ENCODE results near the gene USP21.
A peak's percentile ranks its signal among the peaks of the same experiment; 100 is the strongest.

USP21 gene

GRCh38 chr1:161165742-161166668, 6.7 kb downstream of the USP21 start, which contains the start of gene PPOX:
PPOX (plus strand) TSS chr1:161166426; CDS start chr1:161166848, 422 bp downstream.
- H3K9me3 ChIP-seq (ENCODE audit: insufficient read depth, low read length, severe bottlenecking): no peaks in the 10 kb centered on the region
- ATAC-seq (ENCODE audit: insufficient read depth, low read depth): peak; percentile 96
- peak within 1 kb of the TSS; percentile 79 to 92 for H3K4me3 ChIP-seq (ENCODE audit: low read depth in 1 of 2, low read length in 2 of 2)
- H3K4me2 ChIP-seq (ENCODE audit: insufficient read depth, low read length): peak within 1 kb of the TSS; percentile 100
- H3K79me2 ChIP-seq (ENCODE audit: insufficient read depth, low read length): peaks cover 11% of the 10 kb centered on the region
- no peak for TF ChIP-seq EZH2 (IDR thresholded peaks at IDR 0.05; ENCODE audit: borderline replicate concordance, low read depth, low read length, severe bottlenecking)
- peak; percentile 66 for TF ChIP-seq CTCF (IDR thresholded peaks at IDR 0.05; ENCODE audit: borderline replicate concordance, extremely low read depth, low read length, poor library complexity, severe bottlenecking)
- no peaks in the 10 kb centered on the region for H4K20me1 ChIP-seq (ENCODE audit: insufficient read depth, low read length)
- peak; percentile 96 for DNase-seq
- peak within 1 kb of the TSS; percentile 90 for H3K9ac ChIP-seq (ENCODE audit: low read depth, low read length)
- H2AFZ ChIP-seq (ENCODE audit: low read depth, low read length): peak within 1 kb of the TSS; percentile 96
- H3K27ac ChIP-seq (ENCODE audit: low read length): peak within 1 kb of the TSS; percentile 67
- H3K4me1 ChIP-seq (ENCODE audit: insufficient read depth, low read length): peaks cover 64% of the 10 kb centered on the region
- peaks cover 58% of the 10 kb centered on the region for H3K36me3 ChIP-seq (ENCODE audit: insufficient read depth, low read length)
- no peaks in the 10 kb centered on the region for H3K27me3 ChIP-seq (ENCODE audit: insufficient read depth, low read length, poor library complexity)

- Histone ChIP-seq H3K4me3 (ENCODE audit: low read depth in 1 of 2, low read length in 2 of 2) (peak overlapping the region; percentile 79 to 92), H2AFZ (ENCODE audit: low read depth, low read length) (peak overlapping the region; percentile 96), H3K27ac (ENCODE audit: low read length) (peak overlapping the region; percentile 66), H3K79me2 (ENCODE audit: insufficient read depth, low read length) (peaks cover 9% of the 10 kb centered on the region), H3K27me3 (ENCODE audit: insufficient read depth, low read length, poor library complexity) (no peaks in the 10 kb centered on the region), H3K4me2 (ENCODE audit: insufficient read depth, low read length) (peak overlapping the region; percentile 100), H3K4me1 (ENCODE audit: insufficient read depth, low read length) (peaks cover 55% of the 10 kb centered on the region), H3K9ac (ENCODE audit: low read depth, low read length) (peak overlapping the region; percentile 90), H4K20me1 (ENCODE audit: insufficient read depth, low read length) (no peaks in the 10 kb centered on the region), H3K9me3 (ENCODE audit: insufficient read depth, low read length, severe bottlenecking) (no peaks in the 10 kb centered on the region), H3K36me3 (ENCODE audit: insufficient read depth, low read length) (peaks cover 59% of the 10 kb centered on the region)
- TF ChIP-seq CTCF (IDR thresholded peaks at IDR 0.05; ENCODE audit: borderline replicate concordance, extremely low read depth, low read length, poor library complexity, severe bottlenecking) (peak; percentile 5), EZH2 (IDR thresholded peaks at IDR 0.05; ENCODE audit: borderline replicate concordance, low read depth, low read length, severe bottlenecking) (no peak)
- ATAC-seq (ENCODE audit: insufficient read depth, low read depth) (no peak), DNase-seq (no peak)
Measured at GRCh38 chr1:161166669-161167548, 7.6 kb downstream of the USP21 start.

- Histone ChIP-seq H3K36me3 (ENCODE audit: insufficient read depth, low read length) (peaks cover 59% of the 10 kb centered on the region), H3K9ac (ENCODE audit: low read depth, low read length) (no peak overlapping the region), H3K27me3 (ENCODE audit: insufficient read depth, low read length, poor library complexity) (no peaks in the 10 kb centered on the region), H4K20me1 (ENCODE audit: insufficient read depth, low read length) (no peaks in the 10 kb centered on the region), H3K4me3 (ENCODE audit: low read depth in 1 of 2, low read length in 2 of 2) (no peak overlapping the region), H3K9me3 (ENCODE audit: insufficient read depth, low read length, severe bottlenecking) (no peaks in the 10 kb centered on the region), H2AFZ (ENCODE audit: low read depth, low read length) (no peak overlapping the region), H3K4me1 (ENCODE audit: insufficient read depth, low read length) (peaks cover 40% of the 10 kb centered on the region), H3K79me2 (ENCODE audit: insufficient read depth, low read length) (peaks cover 9% of the 10 kb centered on the region), H3K4me2 (ENCODE audit: insufficient read depth, low read length) (no peak overlapping the region), H3K27ac (ENCODE audit: low read length) (no peak overlapping the region)
- TF ChIP-seq EZH2 (IDR thresholded peaks at IDR 0.05; ENCODE audit: borderline replicate concordance, low read depth, low read length, severe bottlenecking) (no peak), CTCF (IDR thresholded peaks at IDR 0.05; ENCODE audit: borderline replicate concordance, extremely low read depth, low read length, poor library complexity, severe bottlenecking) (no peak)
- DNase-seq (no peak), ATAC-seq (ENCODE audit: insufficient read depth, low read depth) (no peak)
Measured at GRCh38 chr1:161168906-161169305, 9.6 kb downstream of the USP21 start.
